Stimulated activated CD8-positive, alpha-beta memory T cell treated with anti-CD3 and anti-CD28 coated beads, Interleukin-7, amount 100 ng/mL, for 24 hours (primary cell): Measurements from ENCODE around the gene RGS11.

Experiments used
- DNase-seq: peaks from one replicate; pipeline ENCODE4 v3.0.0-alpha.2; 2020; ENCODE audit warnings: low read depth

The RGS11 gene

GRCh38 chr16:229731-230281, 45.9 kb downstream of the RGS11 start:
- DNase-seq: no peak

GRCh38 chr16:228852-229730, 46.7 kb downstream of the RGS11 start, which contains the start of gene LUC7L:
LUC7L (minus strand) TSS chr16:229449; CDS start chr16:229339, 110 bp downstream.
- DNase-seq: peak; percentile 78

- no peak for DNase-seq
Observed at GRCh38 chr16:228151-228851, 47.4 kb downstream of the RGS11 start.

GRCh38 chr16:220021-220420, 55.7 kb downstream of the RGS11 start:
- no peak for DNase-seq
